HepG2 (cell line): ENCODE data around the gene BOD1. TPM values are rescaled to one million over a fixed set of nuclear protein-coding genes. Genes with fewer than 3 reads are reported as not detected.

Source experiments
- DNMT3B ChIP-seq: conservative IDR thresholded peaks from 2 replicates; pipeline ENCODE4 v1.6.1; 2016; ENCODE audit warnings: missing biosample characterization, control low read depth
- ELF3 ChIP-seq: IDR thresholded peaks from 2 replicates; pipeline ENCODE4 v1.6.1; 2016; ENCODE audit warnings: missing genetic modification reagents, missing compliant biosample characterization
- GZF1 ChIP-seq: sonication (generic); formaldehyde crosslinking; IDR thresholded peaks from 2 replicates; pipeline ENCODE4 v1.5.1; 2020; ENCODE audit warnings: mild to moderate bottlenecking, missing genetic modification reagents
- ISL2 ChIP-seq: sonication (generic); formaldehyde crosslinking; IDR thresholded peaks from 2 replicates; pipeline ENCODE4 v1.5.0; 2020; ENCODE audit warnings: missing genetic modification reagents
- MTF2 ChIP-seq: sonication (generic); formaldehyde crosslinking; IDR thresholded peaks from 2 replicates; pipeline ENCODE4 v1.5.0; 2020; ENCODE audit warnings: missing genetic modification reagents, borderline replicate concordance
- MXI1 ChIP-seq: IDR thresholded peaks from 3 replicates; pipeline ENCODE4 v1.6.1; 2012; ENCODE audit warnings: low read depth, low read length, inconsistent platforms, borderline replicate concordance
- NBN ChIP-seq: fragments of 450-650 bp; conservative IDR thresholded peaks from 2 replicates; pipeline ENCODE4 v1.6.1; 2017
- PAX8 ChIP-seq: sonication (generic); formaldehyde crosslinking; IDR thresholded peaks from 2 replicates; pipeline ENCODE4 v1.8.0; 2022; ENCODE audit warnings: mild to moderate bottlenecking, missing genetic modification reagents, borderline replicate concordance
- POLR2A ChIP-seq, 2 experiments: IDR thresholded peaks; 2 replicates each; pipeline ENCODE4 v1.6.1; 2011; ENCODE audit warnings: low read depth in 2 of 2, low read length in 2 of 2, mild to moderate bottlenecking in 1 of 2, moderate library complexity in 1 of 2; ENCODE audit not compliant: insufficient read depth in 1 of 2
- RBM39 ChIP-seq: fragments of 200-400 bp; formaldehyde crosslinking; IDR thresholded peaks from one replicate; pipeline ENCODE4 v1.6.1; 2018; ENCODE audit warnings: antibody characterized with exemption, mild to moderate bottlenecking, low read depth, low read length; ENCODE audit not compliant: poor library complexity, severe bottlenecking
- SRSF1 ChIP-seq: fragments of 200-400 bp; formaldehyde crosslinking; optimal IDR thresholded peaks from 2 replicates; pipeline ENCODE3; 2017; ENCODE audit warnings: mild to moderate bottlenecking, low read depth, low read length, moderate library complexity
- ZBTB20 ChIP-seq: sonication (generic); formaldehyde crosslinking; IDR thresholded peaks from 2 replicates; pipeline ENCODE4 v1.8.1; 2023; ENCODE audit warnings: missing genetic modification reagents, low read depth, mild to moderate bottlenecking, borderline replicate concordance
- ZBTB21 ChIP-seq: sonication (generic); formaldehyde crosslinking; IDR thresholded peaks from 2 replicates; pipeline ENCODE4 v1.4.0; 2020; ENCODE audit warnings: missing genetic modification reagents
- ZBTB4 ChIP-seq: sonication (generic); formaldehyde crosslinking; IDR thresholded peaks from 2 replicates; pipeline ENCODE4 v1.4.0; 2020; ENCODE audit warnings: missing genetic modification reagents, mild to moderate bottlenecking, borderline replicate concordance
- ZFP91 ChIP-seq: sonication (generic); formaldehyde crosslinking; IDR thresholded peaks from 2 replicates; pipeline ENCODE4 v1.9.0; 2022; ENCODE audit warnings: missing genetic modification reagents, mild to moderate bottlenecking, borderline replicate concordance
- ZNF235 ChIP-seq: sonication (generic); formaldehyde crosslinking; IDR thresholded peaks from 2 replicates; pipeline ENCODE4 v1.8.1; 2023; ENCODE audit warnings: mild to moderate bottlenecking, missing genetic modification reagents, borderline replicate concordance
- ZNF30 ChIP-seq: sonication (generic); formaldehyde crosslinking; IDR thresholded peaks from 2 replicates; pipeline ENCODE4 v1.5.0; 2020; ENCODE audit warnings: mild to moderate bottlenecking, missing genetic modification reagents
- polyA plus RNA-seq, 8 experiments: library from polyadenylated mRNA; depleted of rRNA in 3 of 8; stranded (reverse) in 7 of 8; unstranded in 1 of 8; fragments of >200 nt; fragmentation: Illumina TruSeq in 4 of 8; extraction: Trizol in 4 of 8; gene quantifications; 2 replicates each; pipeline versions ENCODE4 v1.2.1 to v1.2.3, GENCODE V29; 2011 to 2016; ENCODE audit warnings: low read depth in 4 of 8, missing spikeins in 1 of 8, mixed read lengths in 1 of 8; ENCODE audit not compliant: insufficient read depth in 1 of 8
- total RNA-seq, 5 experiments: library from RNA; depleted of rRNA; stranded (reverse); fragments of >200 nt; fragmentation: Illumina TruSeq; extraction: Trizol; gene quantifications; 2 replicates each; pipeline ENCODE4 v1.2.3, GENCODE V29; 2016; ENCODE audit warnings: low read depth in 1 of 5
- TF ChIP-seq, protein P1 (sequence below): IDR thresholded peaks from 2 replicates; pipeline ENCODE4 v1.6.1; 2016; ENCODE audit warnings: missing genetic modification reagents, missing compliant biosample characterization
- TF ChIP-seq, protein P2 (sequence below): sonication (generic); formaldehyde crosslinking; IDR thresholded peaks from 2 replicates; pipeline ENCODE4 v1.4.0; 2020; ENCODE audit warnings: missing genetic modification reagents, borderline replicate concordance

The BOD1 gene
- total and polyA plus RNA-seq, 2 of the 13 experiments (the other 11 are each of a cell fraction or from before 2014, with no cell fraction given) = 81.5 to 103 TPM

DNA sequence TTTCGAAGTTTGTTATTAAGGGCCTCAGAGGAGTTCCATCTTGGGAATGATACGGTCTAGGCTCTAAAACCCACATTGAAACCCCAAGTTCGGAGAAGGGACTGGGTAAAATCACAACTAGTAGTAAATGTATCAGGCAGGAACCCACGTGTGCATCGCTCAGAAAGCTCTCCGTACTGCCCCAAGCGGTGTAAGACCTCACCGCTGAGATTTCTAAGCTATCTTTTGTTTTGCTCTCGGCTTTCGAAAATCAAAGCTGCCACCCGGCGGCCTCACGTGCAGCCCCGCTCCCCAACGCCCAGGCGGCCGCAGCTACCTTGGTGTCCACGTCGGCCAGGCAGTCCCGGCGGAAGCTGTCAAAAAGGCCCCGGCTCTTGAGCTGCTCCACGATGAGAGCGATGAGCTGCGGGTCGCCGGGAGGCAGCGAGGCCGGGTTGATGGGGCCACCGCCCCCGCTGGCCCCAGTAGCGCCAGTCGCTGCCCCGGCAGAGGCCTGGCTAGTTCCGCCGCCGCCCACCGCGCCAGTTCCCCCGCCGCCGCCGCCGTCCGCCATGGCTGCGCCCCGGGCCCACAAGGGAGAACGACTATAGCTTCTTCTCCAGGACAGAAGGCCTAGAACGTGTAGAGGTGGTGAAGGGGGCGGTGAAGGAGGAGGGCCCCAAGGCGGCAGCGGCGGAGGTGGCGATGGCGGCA is 420 bp downstream of the BOD1 start (continued):
- no peak for TF ChIP-seq ZBTB4 (CRISPR knock-in tag)
- TF ChIP-seq GZF1 (CRISPR knock-in tag) = no peak
- TF ChIP-seq, protein P1, sequence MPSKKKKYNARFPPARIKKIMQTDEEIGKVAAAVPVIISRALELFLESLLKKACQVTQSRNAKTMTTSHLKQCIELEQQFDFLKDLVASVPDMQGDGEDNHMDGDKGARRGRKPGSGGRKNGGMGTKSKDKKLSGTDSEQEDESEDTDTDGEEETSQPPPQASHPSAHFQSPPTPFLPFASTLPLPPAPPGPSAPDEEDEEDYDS (CRISPR knock-in tag) = 0 out of 2 replicates have a peak, but pooled peaks have one; percentile 32
- TF ChIP-seq, protein P2, sequence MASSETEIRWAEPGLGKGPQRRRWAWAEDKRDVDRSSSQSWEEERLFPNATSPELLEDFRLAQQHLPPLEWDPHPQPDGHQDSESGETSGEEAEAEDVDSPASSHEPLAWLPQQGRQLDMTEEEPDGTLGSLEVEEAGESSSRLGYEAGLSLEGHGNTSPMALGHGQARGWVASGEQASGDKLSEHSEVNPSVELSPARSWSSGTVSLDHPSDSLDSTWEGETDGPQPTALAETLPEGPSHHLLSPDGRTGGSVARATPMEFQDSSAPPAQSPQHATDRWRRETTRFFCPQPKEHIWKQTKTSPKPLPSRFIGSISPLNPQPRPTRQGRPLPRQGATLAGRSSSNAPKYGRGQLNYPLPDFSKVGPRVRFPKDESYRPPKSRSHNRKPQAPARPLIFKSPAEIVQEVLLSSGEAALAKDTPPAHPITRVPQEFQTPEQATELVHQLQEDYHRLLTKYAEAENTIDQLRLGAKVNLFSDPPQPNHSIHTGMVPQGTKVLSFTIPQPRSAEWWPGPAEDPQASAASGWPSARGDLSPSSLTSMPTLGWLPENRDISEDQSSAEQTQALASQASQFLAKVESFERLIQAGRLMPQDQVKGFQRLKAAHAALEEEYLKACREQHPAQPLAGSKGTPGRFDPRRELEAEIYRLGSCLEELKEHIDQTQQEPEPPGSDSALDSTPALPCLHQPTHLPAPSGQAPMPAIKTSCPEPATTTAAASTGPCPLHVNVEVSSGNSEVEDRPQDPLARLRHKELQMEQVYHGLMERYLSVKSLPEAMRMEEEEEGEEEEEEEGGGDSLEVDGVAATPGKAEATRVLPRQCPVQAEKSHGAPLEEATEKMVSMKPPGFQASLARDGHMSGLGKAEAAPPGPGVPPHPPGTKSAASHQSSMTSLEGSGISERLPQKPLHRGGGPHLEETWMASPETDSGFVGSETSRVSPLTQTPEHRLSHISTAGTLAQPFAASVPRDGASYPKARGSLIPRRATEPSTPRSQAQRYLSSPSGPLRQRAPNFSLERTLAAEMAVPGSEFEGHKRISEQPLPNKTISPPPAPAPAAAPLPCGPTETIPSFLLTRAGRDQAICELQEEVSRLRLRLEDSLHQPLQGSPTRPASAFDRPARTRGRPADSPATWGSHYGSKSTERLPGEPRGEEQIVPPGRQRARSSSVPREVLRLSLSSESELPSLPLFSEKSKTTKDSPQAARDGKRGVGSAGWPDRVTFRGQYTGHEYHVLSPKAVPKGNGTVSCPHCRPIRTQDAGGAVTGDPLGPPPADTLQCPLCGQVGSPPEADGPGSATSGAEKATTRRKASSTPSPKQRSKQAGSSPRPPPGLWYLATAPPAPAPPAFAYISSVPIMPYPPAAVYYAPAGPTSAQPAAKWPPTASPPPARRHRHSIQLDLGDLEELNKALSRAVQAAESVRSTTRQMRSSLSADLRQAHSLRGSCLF (CRISPR knock-in tag) = no peak
- TF ChIP-seq RBM39 = no peak
- no peak for TF ChIP-seq NBN
- TF ChIP-seq ISL2 (CRISPR knock-in tag) = no peak
- TF ChIP-seq ELF3 (CRISPR knock-in tag) = no peak
- TF ChIP-seq ZNF30 (CRISPR knock-in tag) = 0 out of 2 replicates have a peak, but pooled peaks have one; percentile 41
- TF ChIP-seq ZFP91 (CRISPR knock-in tag) = peak; percentile 25; the same call in 1 of the 2 replicates
- peak; percentile 20; the same call in 1 of the 2 replicates for TF ChIP-seq ZBTB21 (CRISPR knock-in tag)
- no peak for TF ChIP-seq ZBTB20
- 0 out of 2 replicates have a peak, but pooled peaks have one; percentile 70 for TF ChIP-seq PAX8 (CRISPR knock-in tag)
- TF ChIP-seq DNMT3B (CRISPR knock-in tag) = no peak; the same call in 1 of the 2 replicates
- peak; percentile 75; the same call in 1 of the 2 replicates for TF ChIP-seq ZNF235 (CRISPR knock-in tag)
- TF ChIP-seq MXI1 = peak; percentile 89; the same call in 2 of the 3 replicates
- TF ChIP-seq MTF2 (CRISPR knock-in tag) = no peak
- peak; percentile 21 for TF ChIP-seq SRSF1
- peak in 1 of 2 experiments; percentile 41; a peak in 1 of 4 replicates for TF ChIP-seq POLR2A (IDR thresholded peaks at IDR 0.05; ENCODE audit: insufficient read depth in 1 of 2, low read depth in 2 of 2, low read length in 2 of 2)
